Liver (tissue), 9 donors: ENCODE results near the gene TRAPPC5. TPM values are rescaled to one million over a fixed set of nuclear protein-coding genes. Genes with fewer than 3 reads are reported as not detected.

ENCODE experiments used
- DNase-seq: peaks from one replicate; pipeline ENCODE4 v3.0.0-alpha.2; 2017; ENCODE audit warnings: low spot score
- H3K27ac ChIP-seq, 2 donors: one replicate each; pipeline ENCODE4 v1.7.0; 2013; ENCODE audit warnings: inconsistent platforms in 2 of 2, low read length in 2 of 2, control low read depth in 1 of 2, low read depth in 1 of 2, mild to moderate bottlenecking in 1 of 2
- H3K27me3 ChIP-seq, 4 donors: one replicate each; pipeline versions ENCODE4 v1.6.1 to v1.7.0; 2013; ENCODE audit warnings: low read length in 3 of 4, inconsistent platforms in 1 of 4, mild to moderate bottlenecking in 1 of 4, moderate library complexity in 1 of 4; ENCODE audit not compliant: control insufficient read depth in 4 of 4, insufficient read depth in 4 of 4
- H3K36me3 ChIP-seq, 4 donors: one replicate each; pipeline versions ENCODE4 v1.6.1 to v1.7.0; 2013; ENCODE audit warnings: low read length in 3 of 4, mild to moderate bottlenecking in 3 of 4, low read depth in 1 of 4, moderate library complexity in 1 of 4; ENCODE audit not compliant: control insufficient read depth in 4 of 4, insufficient read depth in 3 of 4
- H3K4me1 ChIP-seq, 4 donors: one replicate each; pipeline versions ENCODE4 v1.6.1 to v1.7.0; 2013; ENCODE audit warnings: low read length in 3 of 4, mild to moderate bottlenecking in 3 of 4, moderate library complexity in 1 of 4; ENCODE audit not compliant: control insufficient read depth in 4 of 4, insufficient read depth in 4 of 4
- H3K4me3 ChIP-seq, 3 donors: one replicate each; pipeline versions ENCODE4 v1.6.1 to v1.7.0; 2013; ENCODE audit warnings: low read length in 3 of 3, control low read depth in 1 of 3, low read depth in 1 of 3, mild to moderate bottlenecking in 1 of 3
- H3K9ac ChIP-seq, 2 donors: one replicate each; pipeline ENCODE4 v1.7.0; 2013; ENCODE audit warnings: low read length in 2 of 2, mild to moderate bottlenecking in 2 of 2, moderate library complexity in 2 of 2, control low read depth in 1 of 2, low read depth in 1 of 2
- H3K9me3 ChIP-seq, 4 donors: one replicate each; pipeline versions ENCODE4 v1.6.1 to v1.7.0; 2013; ENCODE audit warnings: low read length in 3 of 4; ENCODE audit not compliant: control insufficient read depth in 4 of 4
- ATF3 ChIP-seq: IDR thresholded peaks from 2 replicates; pipeline ENCODE4 v1.6.1; 2016; ENCODE audit warnings: antibody characterized with exemption
- CTCF ChIP-seq: fragments of 150-350 bp; IDR thresholded peaks from 2 replicates; pipeline ENCODE4 v1.5.1; 2017; ENCODE audit warnings: improper control_type of control experiment, low read depth, low read length; ENCODE audit not compliant: missing input control
- FOXA2 ChIP-seq: IDR thresholded peaks from 2 replicates; pipeline ENCODE4 v1.6.1; 2016; ENCODE audit warnings: antibody characterized with exemption
- HNF4A ChIP-seq, 2 donors: conservative IDR thresholded peaks; 2 replicates each; pipeline ENCODE4 v1.6.1; 2016; ENCODE audit warnings: antibody characterized with exemption in 2 of 2, mild to moderate bottlenecking in 2 of 2
- HNF4G ChIP-seq: IDR thresholded peaks from 2 replicates; pipeline ENCODE4 v1.6.1; 2016; ENCODE audit warnings: antibody characterized with exemption
- JUND ChIP-seq, 2 donors: IDR thresholded peaks; 2 replicates each; pipeline ENCODE4 v1.6.1; 2016; ENCODE audit warnings: antibody characterized with exemption in 2 of 2
- MAX ChIP-seq: IDR thresholded peaks from 2 replicates; pipeline ENCODE4 v1.6.1; 2016; ENCODE audit warnings: antibody characterized with exemption
- NR2F2 ChIP-seq: IDR thresholded peaks from 2 replicates; pipeline ENCODE4 v1.6.1; 2016; ENCODE audit warnings: antibody characterized with exemption
- RAD21 ChIP-seq, 2 donors: IDR thresholded peaks; 2 replicates each; pipeline ENCODE4 v1.6.1; 2016; ENCODE audit warnings: antibody characterized with exemption in 2 of 2, mild to moderate bottlenecking in 2 of 2
- RXRA ChIP-seq, 2 donors: IDR thresholded peaks; 2 replicates each; pipeline ENCODE4 v1.6.1; 2017 to 2018; ENCODE audit warnings: antibody characterized with exemption in 2 of 2, mild to moderate bottlenecking in 1 of 2
- SP1 ChIP-seq: IDR thresholded peaks from 2 replicates; pipeline ENCODE4 v1.6.1; 2018; ENCODE audit warnings: antibody characterized with exemption, mild to moderate bottlenecking
- TAF1 ChIP-seq: conservative IDR thresholded peaks from 2 replicates; pipeline ENCODE4 v1.6.1; 2016; ENCODE audit warnings: antibody characterized with exemption, mild to moderate bottlenecking
- ZBTB33 ChIP-seq: IDR thresholded peaks from 2 replicates; pipeline ENCODE4 v1.6.1; 2016; ENCODE audit warnings: antibody characterized with exemption
- WGBS: extraction: QIAGEN DNeasy Blood & Tissue Kit; methylation state at CpG from one replicate; pipeline ENCODE4 v1.1.7; 2013; 5-methylcytosine and 5-hydroxymethylcytosine counted together
- polyA plus RNA-seq, 2 donors: library from polyadenylated mRNA; stranded (reverse) in 1 of 2; unstranded in 1 of 2; fragments of 200-250 nt in 1 of 2; fragments of >200 nt in 1 of 2; fragmentation: Nextera tagmentation in 1 of 2; extraction: Ambion mirVana in 1 of 2; gene quantifications; one replicate each; pipeline versions ENCODE4 v1.2.1 to v1.2.3, GENCODE V29; 2013 to 2015
- total RNA-seq, 2 donors: library from RNA; depleted of rRNA; stranded (reverse); fragments of >200 nt; gene quantifications; one replicate each; pipeline ENCODE4 v1.2.3, GENCODE V29; 2014
- donor health status: healthy.
- donor health status: healthy.
- donor health status: healthy.
- donor health status: healthy.
- donor health status: healthy.

TRAPPC5 gene
- total and polyA plus RNA-seq, 4 donors = 22.5 to 130 (median 55.2) TPM

GRCh38 chr19:7648265-7649014 is 32.2 kb upstream of the TRAPPC5 start:
- H3K36me3 ChIP-seq = peaks cover 0 to 3% (median 0%) of the 10 kb centered on the region in 4 donors
- H3K9ac ChIP-seq = no peak overlapping the region
- 87% methylated on average over 15 of the region's 15 CpGs for WGBS
- no peaks in the 10 kb centered on the region for H3K27me3 ChIP-seq
- peaks cover 0 to 8% (median 2%) of the 10 kb centered on the region in 4 donors for H3K4me1 ChIP-seq
- DNase-seq = no peak
- H3K27ac ChIP-seq = no peak overlapping the region
- H3K4me3 ChIP-seq = no peak overlapping the region
- H3K9me3 ChIP-seq = no peaks in the 10 kb centered on the region
- TF ChIP-seq ZBTB33 = no peak
- TF ChIP-seq CTCF = no peak
- no peak for TF ChIP-seq RXRA (IDR thresholded peaks at IDR 0.05)
- TF ChIP-seq NR2F2 = no peak
- TF ChIP-seq HNF4A (conservative IDR thresholded peaks at IDR 0.05) = no peak
- TF ChIP-seq TAF1 = no peak
- no peak for TF ChIP-seq ATF3
- no peak for TF ChIP-seq HNF4G
- TF ChIP-seq SP1 = no peak
- TF ChIP-seq RAD21 (IDR thresholded peaks at IDR 0.05) = no peak
- no peak for TF ChIP-seq JUND (IDR thresholded peaks at IDR 0.05)

GRCh38 chr19:7650148-7650547 is 30.5 kb upstream of the TRAPPC5 start:
- Histone ChIP-seq H3K9ac (no peak overlapping the region), H3K27ac (no peak overlapping the region), H3K4me3 (no peak overlapping the region), H3K4me1 (peaks cover 0 to 8% (median 2%) of the 10 kb centered on the region in 4 donors), H3K36me3 (no peaks in the 10 kb centered on the region), H3K9me3 (no peaks in the 10 kb centered on the region), H3K27me3 (no peaks in the 10 kb centered on the region)
- 67% methylated on average over 2 of the region's 2 CpGs for WGBS
- TF ChIP-seq MAX (no peak), FOXA2 (no peak), JUND (IDR thresholded peaks at IDR 0.05) (no peak), HNF4A (conservative IDR thresholded peaks at IDR 0.05) (no peak), RXRA (IDR thresholded peaks at IDR 0.05) (no peak), ZBTB33 (no peak), ATF3 (no peak), RAD21 (IDR thresholded peaks at IDR 0.05) (no peak), HNF4G (no peak), TAF1 (no peak)
- no peak for DNase-seq
